Lower lobe of right lung (tissue), 2 donors: ENCODE measurements around the gene NPR1. TPM values are rescaled to one million over a fixed set of nuclear protein-coding genes. Genes with fewer than 3 reads are reported as not detected.
"Not testable (repeated sequence)": the region's sequence is repeated elsewhere in the genome, so short reads cannot be mapped to it uniquely, and the experiment has no call there.

Experiments
- ATAC-seq, 2 donors: fragments of 200-7000 bp; cut with Tn5 transposase; one replicate each; pipeline ENCODE4 v1.9.1; 2020 to 2022; ENCODE audit warnings: mild to moderate bottlenecking in 2 of 2, moderate library complexity in 2 of 2
- DNase-seq: peaks from one replicate; pipeline ENCODE4 v3.0.0-alpha.2; 2020
- H3K27ac ChIP-seq: fragments of 200-600 bp; one replicate; pipeline ENCODE4 v1.8.0; 2022
- H3K27me3 ChIP-seq: fragments of 200-600 bp; one replicate; pipeline ENCODE4 v1.8.0; 2022; ENCODE audit warnings: low read depth
- H3K36me3 ChIP-seq: fragments of 200-600 bp; one replicate; pipeline ENCODE4 v1.8.0; 2022; ENCODE audit warnings: mild to moderate bottlenecking
- H3K4me1 ChIP-seq: fragments of 200-600 bp; one replicate; pipeline ENCODE4 v1.8.0; 2022
- H3K4me3 ChIP-seq: fragments of 200-600 bp; one replicate; pipeline ENCODE4 v1.8.0; 2022; ENCODE audit warnings: mild to moderate bottlenecking
- H3K9me3 ChIP-seq: fragments of 200-600 bp; one replicate; pipeline ENCODE4 v1.8.0; 2022
- intact Hi-C: fragments of 100-400 bp; cut with DNase I; formaldehyde crosslinking; loops from one replicate; pipeline ENCODE4 v1.11.0; 2022
- total RNA-seq: library from RNA; stranded (reverse); fragmentation: NEBNext Ultra II Directional; extraction: Animal tissue kit (Norgen Biotek cat#: 25700); gene quantifications from one replicate; pipeline ENCODE4 v1.2.1, GENCODE V29; 2021
- TF ChIP-seq, protein P1 (sequence below): fragments of 200-600 bp; IDR thresholded peaks from one replicate; pipeline ENCODE4 v1.8.0; 2022; ENCODE audit warnings: antibody characterized with exemption, mild to moderate bottlenecking
- donor health status: DM: no; HTN: yes; CAD: no; lungs with severe emphysema.

Gene NPR1
- total RNA-seq, 1 donor from 2014 or later = 58.8 TPM

DNA sequence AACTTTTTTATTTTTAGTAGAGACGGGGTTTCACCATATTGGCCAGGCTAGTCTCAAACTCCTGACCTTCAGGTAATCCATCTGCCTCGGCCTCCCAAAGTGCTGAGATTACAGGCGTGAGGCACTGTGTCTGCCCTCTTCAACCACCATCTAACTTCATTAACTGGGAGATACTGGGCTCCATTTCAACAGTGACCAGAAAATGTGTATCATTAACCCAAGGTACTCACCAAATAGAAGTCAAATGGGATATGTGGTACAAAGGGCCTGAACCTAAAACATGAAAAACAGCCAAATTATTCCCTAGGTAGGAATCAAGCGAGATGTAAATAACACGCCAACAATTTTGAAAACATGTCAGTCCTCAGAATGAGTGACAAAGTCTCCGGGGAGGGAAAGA is 8.9 kb upstream of the NPR1 start:
- intact Hi-C loops = no loop called here
- DNase-seq (peak; percentile 6), ATAC-seq (no peak)
- no peaks in the 10 kb centered on the region for H3K9me3 ChIP-seq
- peaks cover 53% of the 10 kb centered on the region for H3K36me3 ChIP-seq
- peak overlapping the region; percentile 93 for H3K4me3 ChIP-seq
- peak overlapping the region; percentile 88 for H3K27ac ChIP-seq
- H3K27me3 ChIP-seq = no peaks in the 10 kb centered on the region
- TF ChIP-seq, protein P1, sequence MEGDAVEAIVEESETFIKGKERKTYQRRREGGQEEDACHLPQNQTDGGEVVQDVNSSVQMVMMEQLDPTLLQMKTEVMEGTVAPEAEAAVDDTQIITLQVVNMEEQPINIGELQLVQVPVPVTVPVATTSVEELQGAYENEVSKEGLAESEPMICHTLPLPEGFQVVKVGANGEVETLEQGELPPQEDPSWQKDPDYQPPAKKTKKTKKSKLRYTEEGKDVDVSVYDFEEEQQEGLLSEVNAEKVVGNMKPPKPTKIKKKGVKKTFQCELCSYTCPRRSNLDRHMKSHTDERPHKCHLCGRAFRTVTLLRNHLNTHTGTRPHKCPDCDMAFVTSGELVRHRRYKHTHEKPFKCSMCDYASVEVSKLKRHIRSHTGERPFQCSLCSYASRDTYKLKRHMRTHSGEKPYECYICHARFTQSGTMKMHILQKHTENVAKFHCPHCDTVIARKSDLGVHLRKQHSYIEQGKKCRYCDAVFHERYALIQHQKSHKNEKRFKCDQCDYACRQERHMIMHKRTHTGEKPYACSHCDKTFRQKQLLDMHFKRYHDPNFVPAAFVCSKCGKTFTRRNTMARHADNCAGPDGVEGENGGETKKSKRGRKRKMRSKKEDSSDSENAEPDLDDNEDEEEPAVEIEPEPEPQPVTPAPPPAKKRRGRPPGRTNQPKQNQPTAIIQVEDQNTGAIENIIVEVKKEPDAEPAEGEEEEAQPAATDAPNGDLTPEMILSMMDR = no peak
- peaks cover 31% of the 10 kb centered on the region for H3K4me1 ChIP-seq

DNA sequence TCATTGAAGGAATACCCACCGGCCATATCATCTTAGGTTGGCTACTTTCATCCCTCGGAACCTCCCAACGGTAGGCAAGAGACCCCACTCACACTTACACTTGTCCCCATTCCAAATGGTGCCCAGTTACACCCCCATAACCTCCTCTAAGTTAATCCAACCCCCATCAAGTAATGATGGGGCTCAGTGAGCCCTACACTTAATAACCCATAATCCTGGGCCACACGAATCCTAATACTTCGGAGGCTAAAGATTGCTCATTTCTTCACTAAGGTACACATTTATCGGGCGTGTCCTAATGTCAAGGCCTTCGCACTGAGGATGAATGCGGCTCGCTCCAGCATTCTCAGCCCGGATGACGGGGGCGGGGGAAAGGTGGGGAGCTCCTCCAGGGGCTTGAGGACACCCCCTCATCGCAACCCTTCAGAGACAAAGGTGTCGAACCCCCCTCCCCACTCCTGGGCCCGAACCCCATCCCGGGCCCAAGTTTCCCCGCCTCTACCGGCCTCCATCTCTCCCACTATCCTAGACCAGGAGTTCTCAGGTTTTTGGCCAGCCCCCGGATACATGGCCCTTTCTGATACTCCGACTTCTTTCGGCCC is 8.1 kb upstream of the NPR1 start:
- peak; percentile 11 to 27 for ATAC-seq
- peaks cover 31% of the 10 kb centered on the region for H3K4me1 ChIP-seq
- TF ChIP-seq, protein P1 = no peak

DNA sequence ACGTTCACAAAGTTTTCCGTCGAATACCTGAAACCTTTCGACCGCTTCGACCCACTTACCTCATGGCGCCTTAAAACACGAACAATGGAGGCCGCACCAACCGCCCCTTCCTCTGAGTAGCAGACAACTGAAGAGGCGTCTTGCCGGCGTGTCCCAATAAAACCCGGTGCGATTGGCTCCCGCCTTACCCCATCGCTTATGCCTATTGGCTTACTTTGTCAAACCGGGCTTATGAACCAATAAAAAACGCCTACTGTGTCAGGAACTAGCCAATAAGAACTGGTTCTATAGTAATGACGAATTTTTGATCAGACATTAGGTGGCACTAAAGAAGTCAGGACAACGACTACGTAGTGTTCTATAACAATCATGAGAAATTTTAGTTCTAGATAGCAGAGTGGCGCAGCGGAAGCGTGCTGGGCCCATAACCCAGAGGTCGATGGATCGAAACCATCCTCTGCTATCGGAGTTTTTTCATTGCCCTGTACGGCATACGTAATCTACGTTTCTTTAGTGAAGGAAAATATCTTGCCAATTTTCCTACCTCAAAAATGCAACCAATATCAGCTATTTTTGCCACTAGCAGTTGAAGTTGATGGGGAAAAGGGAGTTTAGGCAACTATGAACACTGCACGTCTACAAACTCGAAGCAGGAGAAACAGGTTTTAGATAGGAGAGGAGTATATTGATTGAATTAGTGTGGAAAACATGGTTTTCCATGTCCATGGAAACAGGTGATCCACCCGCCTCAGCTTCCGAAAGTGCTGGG is 7.4 kb upstream of the NPR1 start, which contains the start of gene ILF2:
Gene ILF2 (minus strand): TSS at position 135 of the 769 bp plus-strand sequence. CDS start 71 bp downstream, at position 64.
- Histone ChIP-seq H3K27me3 (no peaks in the 10 kb centered on the region), H3K36me3 (peaks cover 38% of the 10 kb centered on the region), H3K4me3 (peak within 1 kb of the TSS; percentile 93), H3K4me1 (peaks cover 31% of the 10 kb centered on the region), H3K27ac (peak within 1 kb of the TSS; percentile 88), H3K9me3 (no peaks in the 10 kb centered on the region)
- intact Hi-C loops = no loop called here
- DNase-seq (peak; percentile 96), ATAC-seq (peak; percentile 96 to 97)
- TF ChIP-seq, protein P1 = peak; percentile 37

More for the DNA sequence above, 8.1 kb upstream of the NPR1 start:
- peak; percentile 54 for DNase-seq
- Histone ChIP-seq H3K27ac (peak overlapping the region; percentile 88), H3K27me3 (no peaks in the 10 kb centered on the region), H3K4me3 (peak overlapping the region; percentile 93), H3K9me3 (no peaks in the 10 kb centered on the region), H3K36me3 (peaks cover 45% of the 10 kb centered on the region)
- intact Hi-C loops = no loop called here

DNA sequence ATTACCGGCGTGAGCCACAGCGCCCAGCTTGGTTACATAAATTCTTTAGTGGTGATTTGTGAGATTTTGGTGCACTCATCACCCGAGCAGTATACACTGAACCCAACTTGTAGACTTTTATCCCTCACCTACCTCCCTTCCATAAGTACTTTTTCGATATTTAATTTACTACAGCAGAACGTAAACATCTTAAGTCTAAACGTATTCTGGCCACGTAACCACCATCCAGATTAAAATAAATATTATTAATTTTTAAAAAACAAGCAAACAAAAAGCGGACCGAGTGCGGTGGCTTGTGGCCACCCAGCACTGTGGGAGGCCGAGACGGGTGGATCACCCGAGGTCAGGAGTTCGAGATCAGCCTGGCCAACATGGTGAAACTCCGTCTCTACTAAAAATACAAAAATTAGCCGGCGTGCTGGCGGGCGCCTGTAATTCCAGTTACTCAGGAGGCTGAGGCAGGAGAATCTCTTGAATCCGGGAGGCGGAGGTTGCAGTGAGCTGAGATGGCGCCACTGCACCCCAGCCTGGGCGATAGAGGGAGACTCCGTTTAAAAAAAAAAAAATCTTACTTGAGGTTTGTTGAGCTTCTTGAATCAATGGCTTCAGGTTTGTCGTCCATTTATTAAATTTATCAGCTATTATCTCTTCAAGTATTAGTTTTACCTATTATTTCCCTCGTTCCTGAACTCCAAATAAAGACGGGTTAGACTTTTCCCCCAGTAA is 6.7 kb upstream of the NPR1 start:
- DNase-seq = peak; percentile 65
- H3K4me3 ChIP-seq = peak overlapping the region; percentile 93

DNA sequence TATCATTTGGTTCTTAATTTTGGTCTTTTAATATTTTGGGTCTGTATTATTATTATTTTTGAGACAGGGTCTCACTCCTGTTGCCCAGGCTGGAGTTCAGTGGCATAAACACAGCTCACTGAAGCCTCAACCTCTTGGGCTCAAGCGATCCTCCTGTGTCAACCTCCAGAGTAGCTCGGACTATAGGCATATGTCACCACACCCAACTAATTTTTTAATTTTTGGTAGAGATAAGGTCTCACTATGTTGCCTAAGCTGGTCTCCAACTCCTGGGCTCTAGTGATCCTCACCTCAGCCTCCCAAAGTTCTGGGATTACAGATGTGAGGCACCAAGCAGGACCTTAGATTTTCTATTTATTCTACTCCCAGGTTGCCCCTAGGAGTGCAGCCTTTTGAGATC is 5.0 kb upstream of the NPR1 start:
- Histone ChIP-seq H3K27ac (no peak overlapping the region), H3K36me3 (peaks cover 14% of the 10 kb centered on the region), H3K27me3 (peaks cover 6% of the 10 kb centered on the region), H3K9me3 (no peaks in the 10 kb centered on the region), H3K4me1 (peaks cover 39% of the 10 kb centered on the region), H3K4me3 (no peak overlapping the region)
- no peak for DNase-seq
- intact Hi-C loops = no loop called here
- ATAC-seq = no peak
- TF ChIP-seq, protein P1 = no peak

More for the DNA sequence above, 6.7 kb upstream of the NPR1 start:
- Histone ChIP-seq H3K27ac (peak overlapping the region; percentile 88), H3K4me1 (peaks cover 31% of the 10 kb centered on the region), H3K36me3 (peaks cover 31% of the 10 kb centered on the region)
- H3K9me3 ChIP-seq, H3K27me3 ChIP-seq, intact Hi-C loops: not testable (repeated sequence)
- peak; percentile 54 to 63 for ATAC-seq
